Large intestine (tissue), 3 donors: Measurements from ENCODE around the gene CERT1. TPM values are rescaled to one million over a fixed set of nuclear protein-coding genes. Genes with fewer than 3 reads are reported as not detected.

Source experiments
- DNase-seq, 2 donors: peaks; one replicate each; pipeline versions ENCODE4 v3.0.0 to v3.0.0-alpha.2; 2013
- H3K27ac ChIP-seq: one replicate; pipeline ENCODE4 v1.5.1; 2013; ENCODE audit warnings: low read length
- H3K27me3 ChIP-seq: 2 replicates; pipeline ENCODE4 v1.6.1; 2013; ENCODE audit warnings: low read length; ENCODE audit not compliant: control insufficient read depth, insufficient read depth
- H3K36me3 ChIP-seq: 2 replicates; pipeline ENCODE4 v1.6.1; 2013; ENCODE audit warnings: low read length; ENCODE audit not compliant: control insufficient read depth, insufficient read depth
- H3K4me1 ChIP-seq: one replicate; pipeline ENCODE4 v1.6.1; 2013; ENCODE audit warnings: low read length; ENCODE audit not compliant: control insufficient read depth, insufficient read depth
- H3K4me3 ChIP-seq: one replicate; pipeline ENCODE4 v1.5.1; 2013; ENCODE audit warnings: low read length
- H3K9me3 ChIP-seq: one replicate; pipeline ENCODE4 v1.6.1; 2013; ENCODE audit warnings: mild to moderate bottlenecking, low read depth, low read length, moderate library complexity; ENCODE audit not compliant: control insufficient read depth
- WGBS: methylation state at CpG from one replicate; pipeline ENCODE4 v1.1.5; 2013; ENCODE audit warnings: low lambda C conversion rate; ENCODE audit not compliant: insufficient coverage; 5-methylcytosine and 5-hydroxymethylcytosine counted together
- polyA plus RNA-seq: library from polyadenylated mRNA; unstranded; fragments of 120-200 nt; gene quantifications from one replicate; pipeline ENCODE4 v1.2.1, GENCODE V29; 2013

The CERT1 gene
- polyA plus RNA-seq, 1 donor, result 50.3 TPM

GRCh38 chr5:75375414-75375813 lies 136.0 kb downstream of the CERT1 start:
- no peaks in the 10 kb centered on the region for H3K9me3 ChIP-seq
- peaks cover 40% of the 10 kb centered on the region for H3K36me3 ChIP-seq
- 100% methylated on average over 1 of the region's 4 CpGs for WGBS
- H3K27me3 ChIP-seq, result no peaks in the 10 kb centered on the region
- no peak for DNase-seq
- H3K4me3 ChIP-seq, result no peak overlapping the region
- no peaks in the 10 kb centered on the region for H3K4me1 ChIP-seq
- no peak overlapping the region for H3K27ac ChIP-seq

- H3K36me3 ChIP-seq, result peaks cover 37% of the 10 kb centered on the region
- no peak overlapping the region for H3K27ac ChIP-seq
- 90% methylated on average over 2 of the region's 12 CpGs for WGBS
- no peaks in the 10 kb centered on the region for H3K4me1 ChIP-seq
- no peaks in the 10 kb centered on the region for H3K9me3 ChIP-seq
- no peak for DNase-seq
- no peak overlapping the region for H3K4me3 ChIP-seq
- no peaks in the 10 kb centered on the region for H3K27me3 ChIP-seq
Measured at GRCh38 chr5:75374394-75374814, 137.0 kb downstream of the CERT1 start.

GRCh38 chr5:75373862-75374261 lies 137.6 kb downstream of the CERT1 start:
- no CpG with 5 or more reads among the region's 2 CpGs for whole genome bisulfite sequencing
- Histone ChIP-seq H3K36me3 (peaks cover 32% of the 10 kb centered on the region), H3K27me3 (no peaks in the 10 kb centered on the region), H3K4me1 (no peaks in the 10 kb centered on the region), H3K9me3 (no peaks in the 10 kb centered on the region), H3K27ac (no peak overlapping the region), H3K4me3 (no peak overlapping the region)
- no peak for DNase-seq

- Histone ChIP-seq H3K4me3 (no peak overlapping the region), H3K36me3 (peaks cover 3% of the 10 kb centered on the region), H3K27me3 (no peaks in the 10 kb centered on the region), H3K4me1 (no peaks in the 10 kb centered on the region), H3K9me3 (no peaks in the 10 kb centered on the region), H3K27ac (no peak overlapping the region)
- WGBS, result no CpG with 5 or more reads among the region's 4 CpGs
- DNase-seq, result no peak
Measured at GRCh38 chr5:75368391-75368790, 143.0 kb downstream of the CERT1 start.

GRCh38 chr5:75367401-75367800 lies 144.0 kb downstream of the CERT1 start:
- Histone ChIP-seq H3K9me3 (no peaks in the 10 kb centered on the region), H3K27me3 (no peaks in the 10 kb centered on the region), H3K4me3 (no peak overlapping the region), H3K4me1 (no peaks in the 10 kb centered on the region), H3K36me3 (peaks cover 5% of the 10 kb centered on the region), H3K27ac (no peak overlapping the region)
- DNase-seq, result no peak

- H3K27me3 ChIP-seq, result no peaks in the 10 kb centered on the region
- WGBS, result no CpG with 5 or more reads among the region's 9 CpGs
- no peaks in the 10 kb centered on the region for H3K4me1 ChIP-seq
- no peak for DNase-seq
- peaks cover 9% of the 10 kb centered on the region for H3K36me3 ChIP-seq
- no peak overlapping the region for H3K4me3 ChIP-seq
- no peaks in the 10 kb centered on the region for H3K9me3 ChIP-seq
- H3K27ac ChIP-seq, result no peak overlapping the region
Measured at GRCh38 chr5:75366787-75367186, 144.6 kb downstream of the CERT1 start.

- no peaks in the 10 kb centered on the region for H3K9me3 ChIP-seq
- no CpG with 5 or more reads among the region's 1 CpG for WGBS
- H3K4me1 ChIP-seq, result no peaks in the 10 kb centered on the region
- DNase-seq, result no peak
- H3K27ac ChIP-seq, result no peak overlapping the region
- H3K27me3 ChIP-seq, result no peaks in the 10 kb centered on the region
- H3K36me3 ChIP-seq, result peaks cover 14% of the 10 kb centered on the region
- no peak overlapping the region for H3K4me3 ChIP-seq
Measured at GRCh38 chr5:75365740-75366139, 145.7 kb downstream of the CERT1 start.

- DNase-seq, result no peak
- Histone ChIP-seq H3K36me3 (peaks cover 21% of the 10 kb centered on the region), H3K4me1 (no peaks in the 10 kb centered on the region), H3K9me3 (no peaks in the 10 kb centered on the region), H3K4me3 (no peak overlapping the region), H3K27ac (no peak overlapping the region), H3K27me3 (no peaks in the 10 kb centered on the region)
- WGBS, result no CpG with 5 or more reads among the region's 7 CpGs
Measured at GRCh38 chr5:75364571-75365280, 146.7 kb downstream of the CERT1 start.

GRCh38 chr5:75363726-75364495 lies 147.5 kb downstream of the CERT1 start:
- no peaks in the 10 kb centered on the region for H3K27me3 ChIP-seq
- H3K4me1 ChIP-seq, result no peaks in the 10 kb centered on the region
- peak in 1 of 2 donors; percentile 14 for DNase-seq
- H3K36me3 ChIP-seq, result peaks cover 29% of the 10 kb centered on the region
- H3K9me3 ChIP-seq, result no peaks in the 10 kb centered on the region
- H3K27ac ChIP-seq, result no peak overlapping the region
- H3K4me3 ChIP-seq, result no peak overlapping the region
- no CpG with 5 or more reads among the region's 8 CpGs for WGBS

- no peak overlapping the region for H3K27ac ChIP-seq
- no peak for DNase-seq
- no peaks in the 10 kb centered on the region for H3K9me3 ChIP-seq
- H3K4me1 ChIP-seq, result no peaks in the 10 kb centered on the region
- no CpG with 5 or more reads among the region's 5 CpGs for WGBS
- no peaks in the 10 kb centered on the region for H3K27me3 ChIP-seq
- no peak overlapping the region for H3K4me3 ChIP-seq
- peaks cover 34% of the 10 kb centered on the region for H3K36me3 ChIP-seq
Measured at GRCh38 chr5:75363111-75363510, 148.3 kb downstream of the CERT1 start.
